ENCODE data around the gene TBRG1.
A peak's percentile ranks its signal among the peaks of the same experiment; 100 is the strongest.

TBRG1 gene

GRCh38 chr11:124643042-124643604, 20.5 kb downstream of the TBRG1 start:
- no peak overlapping the region for H3K4me3 ChIP-seq
- TF ChIP-seq CTCF (IDR thresholded peaks at IDR 0.05): no peak
- DNase-seq (ENCODE audit: low spot score): no peak
- H3K27ac ChIP-seq: peak overlapping the region; percentile 15 to 56

DNA sequence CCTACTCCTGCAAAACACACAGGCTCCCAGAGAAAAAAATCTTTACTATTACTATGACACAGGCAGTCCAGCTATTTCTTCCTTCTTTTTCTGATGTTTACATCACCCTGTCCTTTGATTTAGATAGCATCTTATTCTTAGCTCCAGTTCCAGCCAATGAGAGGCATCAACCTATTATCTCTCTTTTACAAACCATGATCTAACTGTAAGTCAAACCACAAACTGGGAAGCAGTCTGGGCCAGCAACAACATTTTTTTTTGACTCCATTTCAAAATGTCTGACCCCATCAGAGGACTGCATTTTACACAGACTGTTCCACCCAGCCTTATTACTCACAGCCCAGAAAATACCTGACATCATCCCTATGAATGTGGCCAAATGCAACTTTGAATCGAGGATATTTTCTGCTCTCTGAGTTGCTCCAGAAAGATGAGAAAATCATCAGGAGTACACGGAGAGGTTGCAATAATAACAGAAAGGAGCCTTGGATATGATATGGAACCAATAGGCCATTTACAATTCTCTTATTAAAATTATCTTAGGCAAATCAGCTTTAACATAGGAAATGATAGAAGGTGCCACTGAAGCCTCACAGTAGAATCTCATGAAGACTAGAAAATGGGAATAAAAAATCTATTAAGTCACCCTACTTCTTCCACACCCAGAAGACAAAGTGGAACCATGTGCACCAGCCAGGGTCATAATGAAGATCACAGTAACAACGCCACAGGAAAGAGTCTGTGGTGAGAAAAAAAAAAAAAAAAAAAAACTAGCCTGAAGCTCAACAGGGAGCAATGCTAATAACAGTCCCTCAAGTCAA, 21.2 kb downstream of the TBRG1 start:
- DNase-seq (ENCODE audit: low spot score): no peak
- TF ChIP-seq CTCF (IDR thresholded peaks at IDR 0.05): no peak
- Histone ChIP-seq H3K4me3 (no peak overlapping the region), H3K27ac (peak overlapping the region; percentile 24 to 56)

- Histone ChIP-seq H3K27ac (peak overlapping the region; percentile 24 to 66), H3K4me3 (peak overlapping the region; percentile 60)
- DNase-seq (ENCODE audit: low spot score): peak; percentile 76
- peak; percentile 81 for TF ChIP-seq CTCF (IDR thresholded peaks at IDR 0.05)
These were observed 22.0 kb downstream of the TBRG1 start for GRCh38 chr11:124644426-124645280.

DNA sequence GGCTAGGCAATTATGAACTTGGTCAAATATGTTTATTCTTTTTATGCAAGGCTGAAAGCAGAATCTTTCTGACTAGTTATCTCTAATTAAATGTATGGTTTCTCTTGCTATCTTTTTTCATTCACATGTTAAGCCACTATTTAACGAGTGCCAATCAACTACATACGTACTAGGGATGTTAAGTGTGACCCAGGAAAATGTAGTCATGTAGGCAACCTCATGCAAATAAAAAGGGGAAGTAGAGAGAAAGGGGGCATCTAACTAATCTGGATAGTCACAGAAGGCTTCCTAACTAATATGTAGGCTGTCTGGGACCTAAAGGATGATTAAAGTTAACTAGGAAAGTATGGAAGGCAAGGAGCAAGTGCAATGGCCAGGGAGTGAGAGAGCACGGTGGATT, 23.5 kb downstream of the TBRG1 start:
- no peak for TF ChIP-seq CTCF (IDR thresholded peaks at IDR 0.05)
- Histone ChIP-seq H3K4me3 (no peak overlapping the region), H3K27ac (no peak overlapping the region)
- no peak for DNase-seq (ENCODE audit: low spot score)

- no peak overlapping the region for H3K27ac ChIP-seq
- DNase-seq (ENCODE audit: low spot score): no peak
- no peak overlapping the region for H3K4me3 ChIP-seq
- TF ChIP-seq CTCF (IDR thresholded peaks at IDR 0.05): no peak
These were observed 25.9 kb downstream of the TBRG1 start for GRCh38 chr11:124648610-124649009.

DNA sequence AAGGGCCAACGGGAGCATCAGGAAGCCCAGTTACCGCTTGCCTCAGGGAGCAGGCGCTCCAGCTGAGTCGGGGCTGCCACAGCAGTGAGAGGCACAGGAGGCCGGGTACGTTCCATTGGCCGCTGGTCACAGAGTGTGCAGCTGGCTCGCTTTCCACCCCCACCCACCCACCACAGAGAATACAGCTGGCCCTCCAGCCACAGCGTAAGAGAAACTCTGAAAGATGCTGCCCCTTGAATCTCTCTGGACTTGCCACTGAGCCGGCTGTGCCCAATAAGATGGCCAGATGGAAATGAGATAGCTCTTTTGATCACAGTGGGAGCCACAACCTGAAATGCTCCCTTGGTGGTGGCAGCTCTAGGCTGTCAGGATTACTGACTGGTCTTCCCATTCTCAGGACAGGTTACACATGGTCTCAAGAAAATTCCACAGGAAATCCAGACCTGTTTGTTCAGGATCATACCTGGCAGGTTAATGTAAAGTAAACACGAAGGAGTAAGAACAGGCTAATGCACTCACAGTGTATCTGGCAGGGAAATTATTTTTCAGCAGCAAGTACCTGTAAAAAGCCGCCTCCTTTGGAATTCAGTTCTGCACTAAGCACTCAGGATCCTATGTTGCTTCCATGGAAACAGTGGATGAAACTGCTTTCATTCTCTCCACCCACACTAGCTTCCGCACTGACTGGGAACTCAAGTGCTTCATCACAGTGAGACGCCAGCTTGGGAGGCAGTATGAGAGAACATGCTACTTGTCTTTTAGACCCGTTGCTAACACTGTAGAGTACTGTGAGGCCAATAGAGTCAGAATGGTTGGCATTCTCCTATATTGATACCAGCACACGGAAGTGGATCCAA, 34.3 kb downstream of the TBRG1 start:
- no peak for TF ChIP-seq CTCF (IDR thresholded peaks at IDR 0.05)
- DNase-seq (ENCODE audit: low spot score): no peak
- no peak overlapping the region for H3K27ac ChIP-seq
- no peak overlapping the region for H3K4me3 ChIP-seq
